ENCODE measurements around the gene ZBTB20. TPM values are rescaled to one million over a fixed set of nuclear protein-coding genes. Genes with fewer than 3 reads are reported as not detected.

ZBTB20 gene
- total RNA-seq, 1 donor from 2014 or later, result 66.4 TPM

DNA sequence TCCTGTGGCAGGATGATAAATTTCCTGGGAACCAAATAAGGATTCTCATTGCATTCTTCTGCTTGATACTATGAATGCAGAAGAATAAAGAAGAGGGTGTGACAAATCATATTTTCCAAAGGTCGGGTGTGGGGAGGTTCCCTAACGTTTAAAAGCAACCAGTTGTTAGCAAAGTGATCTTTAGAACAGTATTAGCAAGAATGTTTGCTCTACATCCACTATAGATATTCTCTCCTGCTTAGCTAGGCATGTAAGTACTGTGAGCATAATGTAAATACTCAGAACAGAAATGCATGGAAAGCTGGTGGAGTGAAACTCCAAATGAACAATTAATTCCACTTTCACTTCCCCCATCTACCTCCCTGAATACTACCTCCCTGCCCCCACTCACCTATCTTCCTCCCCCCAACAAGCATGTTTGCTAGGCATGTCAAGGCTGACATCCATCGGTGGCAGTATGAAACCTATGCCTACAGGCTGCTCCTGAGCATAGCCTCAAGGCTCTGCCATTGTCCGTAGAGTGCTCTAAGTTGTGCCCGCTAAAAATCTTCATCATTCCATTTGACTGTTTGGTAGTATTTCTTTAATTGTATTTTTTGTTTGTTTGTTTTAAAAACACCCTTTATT lies 523.6 kb downstream of the ZBTB20 start:
- H3K9me3 ChIP-seq, result no peaks in the 10 kb centered on the region
- intact Hi-C loops (cut with DNase I), result no loop called here
- H3K27me3 ChIP-seq (ENCODE audit: low read depth), result no peaks in the 10 kb centered on the region
- ATAC-seq (peak; percentile 4 to 7), DNase-seq (no peak)
- H3K4me3 ChIP-seq, result peak overlapping the region; percentile 41
- peak overlapping the region; percentile 84 for H3K27ac ChIP-seq
- peaks cover 32% of the 10 kb centered on the region for H3K4me1 ChIP-seq
- TF ChIP-seq, protein P1, sequence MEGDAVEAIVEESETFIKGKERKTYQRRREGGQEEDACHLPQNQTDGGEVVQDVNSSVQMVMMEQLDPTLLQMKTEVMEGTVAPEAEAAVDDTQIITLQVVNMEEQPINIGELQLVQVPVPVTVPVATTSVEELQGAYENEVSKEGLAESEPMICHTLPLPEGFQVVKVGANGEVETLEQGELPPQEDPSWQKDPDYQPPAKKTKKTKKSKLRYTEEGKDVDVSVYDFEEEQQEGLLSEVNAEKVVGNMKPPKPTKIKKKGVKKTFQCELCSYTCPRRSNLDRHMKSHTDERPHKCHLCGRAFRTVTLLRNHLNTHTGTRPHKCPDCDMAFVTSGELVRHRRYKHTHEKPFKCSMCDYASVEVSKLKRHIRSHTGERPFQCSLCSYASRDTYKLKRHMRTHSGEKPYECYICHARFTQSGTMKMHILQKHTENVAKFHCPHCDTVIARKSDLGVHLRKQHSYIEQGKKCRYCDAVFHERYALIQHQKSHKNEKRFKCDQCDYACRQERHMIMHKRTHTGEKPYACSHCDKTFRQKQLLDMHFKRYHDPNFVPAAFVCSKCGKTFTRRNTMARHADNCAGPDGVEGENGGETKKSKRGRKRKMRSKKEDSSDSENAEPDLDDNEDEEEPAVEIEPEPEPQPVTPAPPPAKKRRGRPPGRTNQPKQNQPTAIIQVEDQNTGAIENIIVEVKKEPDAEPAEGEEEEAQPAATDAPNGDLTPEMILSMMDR (IDR thresholded peaks at IDR 0.05), result no peak
- H3K36me3 ChIP-seq, result no peaks in the 10 kb centered on the region

DNA sequence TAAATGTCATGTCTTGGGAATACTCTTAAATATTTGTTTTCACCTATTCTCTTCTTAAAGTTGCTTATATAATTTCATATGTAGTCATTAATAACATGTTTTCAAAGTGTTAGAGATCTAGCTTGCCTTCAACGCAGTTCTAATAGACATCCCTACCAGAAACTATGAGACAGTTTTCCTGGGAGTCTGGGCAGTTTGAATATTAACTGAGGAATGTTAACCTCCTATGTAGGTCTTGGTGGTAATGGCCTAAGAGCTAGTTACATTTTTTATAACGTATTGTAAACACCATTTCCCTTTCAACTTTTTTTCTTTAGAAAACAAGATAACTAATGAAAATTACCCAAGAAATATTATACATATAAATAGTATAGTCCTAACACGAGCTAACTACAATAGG lies 525.1 kb downstream of the ZBTB20 start:
- Histone ChIP-seq H3K4me1 (peaks cover 32% of the 10 kb centered on the region), H3K27me3 (ENCODE audit: low read depth) (no peaks in the 10 kb centered on the region), H3K36me3 (no peaks in the 10 kb centered on the region), H3K9me3 (no peaks in the 10 kb centered on the region), H3K4me3 (no peak overlapping the region), H3K27ac (no peak overlapping the region)
- TF ChIP-seq, protein P1 (IDR thresholded peaks at IDR 0.05), result no peak
- intact Hi-C loops (cut with DNase I), result no loop called here
- DNase-seq (no peak), ATAC-seq (no peak)

DNA sequence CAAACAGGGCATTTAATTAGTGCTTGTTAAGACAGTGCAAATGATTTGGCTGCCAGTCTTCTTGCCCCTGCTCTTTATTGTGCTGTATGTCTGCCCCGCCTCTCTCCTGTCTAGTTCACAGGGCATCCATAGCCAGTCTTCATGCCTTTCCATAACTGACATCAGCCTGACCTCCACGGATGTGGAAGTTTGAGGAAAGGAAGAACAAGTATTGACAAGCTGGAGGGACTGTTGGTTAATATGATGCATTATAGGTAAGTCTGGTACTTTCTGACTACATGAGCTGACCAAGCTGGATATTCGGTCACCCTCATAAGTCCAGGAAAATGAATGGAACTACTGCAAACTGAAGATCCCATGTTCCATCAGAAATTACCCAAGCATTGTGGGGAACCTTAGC lies 527.3 kb downstream of the ZBTB20 start:
- Histone ChIP-seq H3K27me3 (ENCODE audit: low read depth) (no peaks in the 10 kb centered on the region), H3K36me3 (no peaks in the 10 kb centered on the region), H3K9me3 (no peaks in the 10 kb centered on the region), H3K4me3 (no peak overlapping the region), H3K27ac (no peak overlapping the region), H3K4me1 (peaks cover 22% of the 10 kb centered on the region)
- ATAC-seq, result no peak
- intact Hi-C loops (cut with DNase I), result no loop called here
- DNase-seq, result no peak
- TF ChIP-seq, protein P1 (IDR thresholded peaks at IDR 0.05), result no peak

DNA sequence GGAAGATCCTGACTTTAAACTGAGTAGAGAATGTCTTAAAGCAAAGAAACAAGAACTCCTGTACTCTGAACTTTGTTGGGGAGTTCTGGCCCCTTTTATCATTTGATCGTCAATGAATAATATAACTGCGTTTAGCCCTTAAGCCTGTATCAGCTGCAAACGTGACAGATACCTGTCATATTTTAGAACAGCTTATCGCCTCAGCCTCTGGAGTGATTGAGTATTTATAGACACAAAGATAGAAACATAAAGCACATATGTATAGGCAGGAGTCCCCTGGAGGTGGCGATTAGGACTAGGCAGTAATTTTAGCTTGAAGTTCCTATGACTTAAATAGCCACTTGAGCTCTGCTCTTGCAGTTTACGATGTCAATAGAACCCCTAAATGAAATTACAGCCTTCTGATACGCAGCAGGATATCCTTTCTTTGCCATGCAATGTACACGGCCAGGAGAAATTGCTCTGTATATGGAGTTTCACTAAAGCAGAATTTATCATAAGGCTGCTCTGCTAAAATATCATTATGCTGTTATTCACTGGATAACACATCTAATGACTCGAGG lies 531.5 kb downstream of the ZBTB20 start:
- H3K36me3 ChIP-seq, result no peaks in the 10 kb centered on the region
- H3K27ac ChIP-seq, result no peak overlapping the region
- intact Hi-C loops (cut with DNase I), result no loop called here
- no peak for ATAC-seq
- no peaks in the 10 kb centered on the region for H3K4me1 ChIP-seq
- no peak overlapping the region for H3K4me3 ChIP-seq
- DNase-seq, result no peak
- no peaks in the 10 kb centered on the region for H3K9me3 ChIP-seq
- TF ChIP-seq, protein P1 (IDR thresholded peaks at IDR 0.05), result no peak
- no peaks in the 10 kb centered on the region for H3K27me3 ChIP-seq (ENCODE audit: low read depth)

DNA sequence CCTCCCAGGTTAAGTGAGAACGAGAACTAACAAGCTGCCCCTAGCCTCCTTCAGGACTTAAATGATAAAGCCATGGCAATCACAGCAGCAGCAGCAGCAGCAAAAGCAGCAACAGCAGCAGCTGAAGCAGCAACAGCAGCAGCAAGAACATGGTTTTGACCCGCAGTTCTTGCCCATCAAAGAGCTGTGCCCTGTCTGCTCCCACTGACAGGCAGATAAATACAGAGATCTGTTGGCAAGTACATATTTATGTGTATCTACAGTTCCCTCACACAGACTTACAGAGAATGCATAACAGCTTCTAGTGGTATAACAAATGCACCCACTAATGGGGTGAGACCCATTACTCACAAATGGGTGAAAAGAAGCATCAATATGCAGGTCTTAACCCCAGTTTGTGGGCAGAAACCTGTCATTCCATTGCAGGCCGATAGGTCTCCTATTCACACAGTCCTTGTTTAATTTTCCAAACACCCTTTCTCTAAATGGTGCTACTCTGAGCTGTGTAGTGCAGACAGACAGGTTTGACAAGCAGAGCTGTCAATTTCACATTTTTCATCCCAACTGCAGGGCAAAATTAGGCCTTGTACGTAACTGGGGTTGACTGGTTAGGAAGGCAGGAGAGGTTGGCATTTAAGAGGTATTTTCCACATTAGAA lies 537.0 kb downstream of the ZBTB20 start:
- ATAC-seq (no peak), DNase-seq (no peak)
- Histone ChIP-seq H3K9me3 (no peaks in the 10 kb centered on the region), H3K27me3 (ENCODE audit: low read depth) (no peaks in the 10 kb centered on the region), H3K4me1 (peaks cover 7% of the 10 kb centered on the region), H3K27ac (no peak overlapping the region), H3K4me3 (no peak overlapping the region), H3K36me3 (no peaks in the 10 kb centered on the region)
- TF ChIP-seq, protein P1 (IDR thresholded peaks at IDR 0.05), result no peak
- intact Hi-C loops (cut with DNase I), result no loop called here
